DMS53 (cell line): ENCODE data around the gene PLEK2.

Source experiments
- DNase-seq: peaks from one replicate; lab custom pipeline; 2025; lab: John Stamatoyannopoulos, UW

The PLEK2 gene

DNA sequence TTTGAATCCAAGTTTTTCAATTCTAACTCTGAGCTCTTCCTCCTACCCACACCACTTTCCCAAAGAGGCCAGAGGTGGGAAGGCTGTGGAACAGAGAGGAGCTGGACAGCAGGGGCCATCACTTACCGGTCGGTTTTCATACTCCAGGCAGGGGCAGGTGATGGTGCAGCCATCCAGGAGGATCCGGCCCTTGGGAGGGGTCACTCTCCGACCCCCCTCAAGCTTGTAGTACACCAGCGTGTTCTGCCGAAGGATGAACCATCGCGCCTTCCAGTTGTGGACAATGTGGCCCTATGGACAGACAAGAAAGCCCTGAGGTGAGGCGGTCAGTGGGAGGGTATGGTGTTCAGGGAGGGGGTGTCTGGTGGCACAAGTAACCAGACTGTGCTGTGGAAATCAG, 14.4 kb downstream of the PLEK2 start:
- no peak for DNase-seq

DNA sequence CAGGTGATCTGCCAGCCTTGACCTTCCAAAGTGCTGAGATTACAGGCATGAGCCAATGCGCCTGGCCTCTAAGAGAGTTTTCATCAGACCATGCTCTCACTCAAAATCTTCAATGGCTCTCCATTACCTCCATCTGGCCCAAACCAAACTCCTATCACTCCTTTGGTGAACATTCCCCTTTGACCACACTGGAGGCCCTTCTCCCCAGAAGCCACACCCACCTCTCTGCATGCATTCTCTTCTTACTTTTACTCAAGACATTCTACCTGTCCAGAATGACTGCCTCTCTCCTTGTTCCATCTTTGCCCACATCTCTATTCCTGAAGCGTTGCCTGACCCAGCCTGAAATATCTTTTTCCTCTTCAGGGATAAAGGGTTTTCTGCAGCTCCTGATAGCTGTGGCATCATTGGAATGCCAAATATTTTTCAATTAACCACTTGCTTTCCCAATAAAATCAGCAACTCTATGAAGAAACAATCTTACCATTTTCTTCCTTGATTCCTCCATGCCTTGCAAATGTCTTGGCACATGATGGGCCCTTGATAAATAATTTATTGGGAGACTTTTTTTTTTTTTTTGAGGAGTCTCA, 15.5 kb downstream of the PLEK2 start:
- no peak for DNase-seq

DNA sequence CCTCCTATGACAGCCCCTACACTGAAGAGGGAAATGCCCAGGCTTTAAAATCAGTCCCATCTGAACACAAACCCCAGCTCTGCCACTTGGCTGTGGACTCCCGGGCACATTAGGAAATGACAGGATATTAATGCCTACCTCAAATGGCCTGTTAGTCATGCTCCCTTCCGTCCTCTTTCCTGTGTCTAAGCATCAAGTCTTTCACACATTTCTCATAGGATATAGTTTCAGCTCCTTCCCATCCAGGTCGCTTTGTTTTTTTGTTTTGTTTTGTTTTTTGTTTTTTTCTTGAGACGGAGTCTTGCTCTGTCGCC, 16.1 kb downstream of the PLEK2 start:
- no peak for DNase-seq

DNA sequence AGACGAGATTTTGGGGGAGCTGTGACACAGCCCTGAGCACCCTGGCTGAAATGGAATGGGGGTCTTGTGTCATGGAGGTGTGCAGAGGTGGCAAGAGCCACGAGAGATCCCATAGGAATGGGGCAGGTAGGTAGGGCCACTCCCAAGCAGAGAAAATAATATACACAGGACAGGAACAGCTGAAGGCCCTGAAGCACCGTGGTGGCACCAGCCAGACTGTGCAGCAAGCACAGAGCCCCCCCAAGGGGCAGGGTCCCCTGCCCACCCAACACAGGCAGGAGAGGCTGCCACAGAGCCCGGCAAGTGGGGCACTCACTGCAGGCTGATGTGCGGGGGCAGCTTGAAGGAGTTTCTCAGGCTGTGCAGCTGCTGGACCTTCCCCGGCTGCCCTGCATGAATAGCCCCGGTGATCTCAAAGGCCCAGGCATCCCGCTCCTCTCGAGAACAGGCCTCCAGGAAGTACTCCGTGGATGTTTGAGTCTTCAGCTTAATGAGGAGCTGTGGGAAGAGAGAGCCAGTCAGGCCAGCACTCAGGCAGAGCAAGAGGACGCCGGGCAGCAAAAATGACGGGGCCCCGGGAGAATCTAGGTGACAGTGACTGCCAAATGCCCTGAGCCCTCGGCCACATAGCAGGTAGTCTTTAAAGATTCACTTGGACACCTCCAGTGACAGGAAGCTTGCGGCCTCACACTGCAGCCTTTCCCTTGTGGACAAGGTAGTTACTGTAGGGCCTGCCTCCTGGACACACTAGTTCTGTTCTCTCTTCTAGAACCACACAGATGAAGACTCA, 16.7 kb downstream of the PLEK2 start:
- no peak for DNase-seq

DNA sequence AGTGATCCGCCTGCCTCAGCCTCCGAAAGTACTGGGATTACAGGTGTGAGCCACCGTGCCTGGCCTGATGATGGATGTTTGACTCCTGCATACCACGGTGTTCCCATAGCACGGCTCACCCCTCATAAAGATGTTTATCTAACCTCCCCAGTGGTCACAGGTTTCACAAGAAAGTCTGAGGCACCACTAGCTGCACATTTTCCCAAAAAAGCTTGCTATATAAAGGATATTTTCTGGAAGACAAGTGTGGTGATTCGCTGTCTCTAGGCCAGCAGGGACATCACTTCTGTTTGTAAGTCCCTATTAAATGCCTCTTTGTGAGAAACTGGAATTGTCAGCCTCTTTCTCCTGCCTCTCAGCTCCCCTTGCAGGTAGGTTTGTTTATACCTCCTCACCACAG, 18.3 kb downstream of the PLEK2 start:
- DNase-seq: no peak

DNA sequence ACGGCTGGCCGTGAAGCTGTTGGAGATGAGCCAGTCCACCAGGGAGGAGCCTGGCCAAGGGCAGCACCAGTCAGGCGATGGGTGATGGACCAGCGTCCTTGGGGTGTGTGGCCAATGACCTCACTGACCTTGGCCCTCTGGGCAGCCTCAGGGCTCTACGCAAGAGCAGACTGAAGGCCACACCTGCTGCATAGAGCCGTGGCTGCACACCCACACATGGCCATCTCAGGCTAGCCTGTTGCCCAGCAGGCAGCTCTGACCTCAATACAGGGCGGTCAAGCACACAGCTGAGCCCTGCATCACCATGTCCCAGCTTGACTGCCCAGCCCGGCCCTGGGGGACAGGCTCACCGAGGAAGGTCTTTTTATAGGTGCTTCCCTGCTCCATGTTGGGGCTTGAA, 19.2 kb downstream of the PLEK2 start:
- no peak for DNase-seq

DNA sequence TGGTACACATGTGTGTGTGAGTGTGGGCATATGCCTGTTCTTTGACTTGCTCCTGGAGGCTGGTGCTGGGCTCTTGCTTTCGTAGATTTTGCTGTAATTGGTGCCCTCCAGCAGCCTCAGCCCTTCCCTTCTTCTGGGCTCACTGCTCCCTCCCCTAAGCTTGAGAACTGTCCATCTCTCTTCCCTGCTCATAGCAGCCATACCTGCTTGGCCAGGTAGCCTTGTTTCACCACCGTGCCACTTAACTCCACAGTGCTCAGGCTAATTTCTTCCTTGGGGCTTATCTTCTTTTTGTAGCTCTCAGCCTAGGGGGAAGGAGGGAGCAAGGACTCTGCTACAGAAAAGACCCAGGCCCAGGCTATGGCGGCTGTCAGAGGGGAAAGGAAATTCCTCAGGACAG, 19.8 kb downstream of the PLEK2 start:
- DNase-seq: no peak

DNA sequence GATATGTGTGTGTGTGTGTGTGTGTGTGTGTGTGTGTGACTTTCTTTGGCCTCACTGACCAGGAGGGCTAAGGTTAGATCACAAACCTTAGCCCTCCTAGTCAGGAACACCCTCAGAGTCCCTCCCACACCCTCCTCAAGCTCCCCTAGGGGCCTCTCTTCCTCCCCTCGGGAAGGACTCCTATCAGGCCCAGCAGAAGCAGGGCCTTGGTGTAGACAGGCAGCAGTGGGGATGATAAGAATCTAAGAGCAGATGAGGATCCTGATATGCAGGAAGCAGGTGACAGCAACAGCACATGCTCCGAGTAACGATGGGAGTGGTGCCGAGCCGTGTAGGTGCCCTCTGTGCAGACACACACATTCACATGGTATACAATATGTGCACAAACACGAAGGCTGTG, 20.7 kb downstream of the PLEK2 start:
- no peak for DNase-seq

DNA sequence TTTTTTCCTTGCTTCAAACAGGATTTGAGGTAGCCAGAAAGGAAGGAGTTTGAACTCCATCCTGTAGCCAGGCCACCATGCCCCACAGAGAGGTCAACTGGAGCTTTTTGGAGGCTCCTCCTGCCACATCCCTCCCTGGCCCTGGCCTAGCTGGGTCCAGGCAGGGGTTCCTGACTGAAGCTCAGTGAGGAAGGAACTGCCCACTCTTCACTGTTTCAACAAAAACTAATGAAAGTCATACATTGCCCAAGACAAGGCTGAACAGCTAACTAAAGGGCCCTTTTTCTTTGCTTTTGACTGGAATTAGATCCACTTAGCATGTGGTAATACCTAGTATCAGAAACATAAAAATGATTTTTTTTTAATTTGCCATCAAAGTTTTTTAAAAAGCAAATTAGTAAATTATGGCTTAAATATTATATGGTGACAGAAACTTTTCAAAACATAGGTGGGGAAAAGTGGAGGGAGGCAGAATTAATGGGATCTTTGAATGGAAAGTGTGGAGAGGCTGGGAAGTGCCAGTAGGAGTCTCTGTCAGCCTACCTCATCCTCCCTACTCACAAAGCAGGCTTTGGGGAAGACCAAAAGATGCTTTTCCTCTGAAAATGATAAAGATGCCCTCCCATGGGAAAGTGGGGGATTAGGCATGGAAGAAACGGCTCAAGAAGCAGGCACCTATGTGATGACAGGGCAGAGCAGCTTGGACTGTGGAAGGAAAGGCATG, 22.0 kb downstream of the PLEK2 start:
- DNase-seq: no peak

DNA sequence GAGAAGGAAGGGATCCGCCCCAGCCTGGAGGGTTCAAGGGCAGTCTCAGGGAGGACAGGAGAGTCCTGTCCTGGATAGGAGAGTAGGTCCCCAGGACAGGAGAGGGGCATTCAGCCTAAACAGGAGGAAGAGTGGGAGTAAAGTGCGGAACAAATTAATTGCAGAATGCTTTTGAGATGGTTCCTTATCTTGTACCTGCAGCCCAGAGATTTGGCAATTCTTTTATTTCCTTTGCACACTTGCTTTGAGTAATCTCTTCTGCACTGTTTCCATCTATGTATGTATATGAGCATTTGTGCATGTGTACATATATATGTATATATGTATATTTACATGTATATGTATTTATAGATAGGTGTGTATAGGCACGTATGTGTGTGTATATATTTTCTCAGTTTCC, 22.7 kb downstream of the PLEK2 start:
- no peak for DNase-seq

DNA sequence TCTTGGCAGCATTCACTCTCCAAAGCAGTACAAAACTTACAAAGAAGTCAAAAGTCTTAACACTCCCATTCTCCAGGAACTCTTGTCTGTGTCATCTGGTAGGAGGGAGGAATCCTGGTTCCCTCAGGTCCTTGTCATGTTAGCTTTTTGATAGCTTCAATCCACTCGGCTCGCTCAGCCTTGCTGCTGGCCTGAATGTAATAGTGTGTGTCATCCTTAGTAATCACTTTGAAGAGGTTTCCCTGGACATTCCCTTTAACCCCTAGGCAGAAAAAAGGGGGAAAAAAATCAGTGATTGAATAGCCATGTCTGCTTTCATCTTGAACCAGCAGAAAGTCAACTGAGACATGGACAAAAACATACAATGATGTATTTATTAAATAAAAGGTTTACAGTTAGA, 24.8 kb downstream of the PLEK2 start:
- no peak for DNase-seq

DNA sequence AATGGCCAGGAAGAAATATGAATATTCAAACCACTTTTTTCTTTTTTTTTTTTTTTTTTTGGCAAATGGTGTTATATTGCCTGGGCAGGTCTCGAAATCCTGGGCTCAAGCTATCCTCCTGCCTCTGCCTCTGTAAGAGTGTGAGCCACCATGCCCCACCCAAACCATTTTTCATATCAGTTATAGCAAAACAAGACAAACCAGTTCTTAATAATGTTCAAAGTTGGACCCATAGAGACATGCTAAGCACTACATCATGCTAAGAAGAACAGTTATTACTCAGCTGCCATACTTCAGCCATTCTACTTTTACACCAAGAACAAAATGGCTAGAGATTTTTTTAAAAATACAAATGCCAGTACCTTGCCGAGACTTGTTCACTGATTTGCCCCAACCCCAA, 26.3 kb downstream of the PLEK2 start:
- peak; percentile 2 for DNase-seq

DNA sequence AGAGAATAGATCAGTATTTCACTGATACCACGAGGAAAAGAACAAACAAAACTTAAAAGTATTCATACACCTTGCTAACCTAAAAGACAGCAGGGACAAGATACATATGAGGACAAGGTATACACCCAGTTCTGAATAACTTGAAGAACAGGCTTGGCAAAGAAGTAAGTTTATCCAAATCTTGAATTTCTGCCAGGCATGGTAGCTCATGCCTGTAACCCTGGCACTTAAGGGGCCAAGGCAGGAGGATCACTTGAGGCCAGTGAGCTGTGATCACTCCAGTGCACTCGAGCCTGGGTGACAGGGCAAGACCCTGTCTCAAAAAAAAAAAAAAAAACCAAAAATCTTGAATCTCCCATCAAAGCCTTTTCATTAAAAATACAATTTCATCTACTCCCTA, 26.8 kb downstream of the PLEK2 start:
- peak; percentile 11 for DNase-seq

DNA sequence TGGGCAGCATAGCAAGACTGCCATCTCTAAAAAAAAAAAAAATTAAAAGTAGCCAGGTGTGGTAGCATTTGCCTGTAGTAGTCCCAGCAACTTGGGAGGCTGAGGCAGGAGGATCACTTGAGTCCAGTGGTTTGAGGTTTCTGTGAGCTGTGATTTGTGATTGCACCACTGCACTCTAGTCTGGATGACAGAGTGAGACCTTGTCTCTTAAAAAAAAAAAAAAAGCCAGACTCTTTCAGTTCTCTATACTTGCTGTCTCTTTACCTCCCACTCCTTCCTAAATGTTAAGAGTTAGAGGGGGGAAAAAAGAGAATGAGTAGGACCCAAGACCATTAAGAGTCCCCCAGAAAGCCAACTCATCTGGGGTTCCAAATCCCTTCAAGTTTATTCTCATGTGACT, 34.0 kb downstream of the PLEK2 start:
- no peak for DNase-seq

DNA sequence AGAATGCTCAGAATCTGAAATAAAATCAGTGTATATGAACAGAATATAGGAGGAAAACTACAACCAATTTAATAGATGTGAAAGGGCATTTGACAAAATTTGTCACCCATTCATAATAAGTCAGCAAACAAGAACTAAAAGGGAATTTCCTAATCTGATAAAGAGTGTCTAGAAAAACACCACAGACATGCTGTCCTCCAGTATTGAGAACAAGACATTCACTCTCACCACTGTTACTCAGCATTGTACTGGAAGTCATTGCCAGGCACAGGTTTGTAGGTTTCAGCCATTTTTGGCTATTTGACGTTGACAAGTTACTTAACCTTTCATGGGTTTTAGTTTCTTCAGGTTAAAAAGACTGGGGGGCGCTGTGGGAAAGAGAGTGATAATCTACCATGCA, 38.6 kb downstream of the PLEK2 start:
- no peak for DNase-seq

DNA sequence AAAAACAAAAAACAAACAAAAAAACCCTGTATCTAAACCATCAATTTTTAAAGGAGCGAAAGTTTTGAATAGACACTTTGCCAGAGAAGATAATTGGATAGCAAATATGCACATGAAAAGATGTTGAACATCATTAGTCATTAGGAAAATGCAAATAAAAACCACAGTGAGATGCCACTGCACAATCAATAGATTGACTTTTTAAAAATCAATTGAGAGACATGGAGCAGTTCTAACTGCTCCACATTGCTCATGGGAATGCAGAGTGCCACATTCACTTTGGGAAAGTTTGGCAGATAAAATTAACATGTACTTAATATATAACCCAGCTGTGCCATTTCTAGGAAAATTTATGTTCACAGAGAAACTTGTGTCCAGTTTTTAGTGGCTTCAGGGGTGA, 39.1 kb downstream of the PLEK2 start:
- no peak for DNase-seq

DNA sequence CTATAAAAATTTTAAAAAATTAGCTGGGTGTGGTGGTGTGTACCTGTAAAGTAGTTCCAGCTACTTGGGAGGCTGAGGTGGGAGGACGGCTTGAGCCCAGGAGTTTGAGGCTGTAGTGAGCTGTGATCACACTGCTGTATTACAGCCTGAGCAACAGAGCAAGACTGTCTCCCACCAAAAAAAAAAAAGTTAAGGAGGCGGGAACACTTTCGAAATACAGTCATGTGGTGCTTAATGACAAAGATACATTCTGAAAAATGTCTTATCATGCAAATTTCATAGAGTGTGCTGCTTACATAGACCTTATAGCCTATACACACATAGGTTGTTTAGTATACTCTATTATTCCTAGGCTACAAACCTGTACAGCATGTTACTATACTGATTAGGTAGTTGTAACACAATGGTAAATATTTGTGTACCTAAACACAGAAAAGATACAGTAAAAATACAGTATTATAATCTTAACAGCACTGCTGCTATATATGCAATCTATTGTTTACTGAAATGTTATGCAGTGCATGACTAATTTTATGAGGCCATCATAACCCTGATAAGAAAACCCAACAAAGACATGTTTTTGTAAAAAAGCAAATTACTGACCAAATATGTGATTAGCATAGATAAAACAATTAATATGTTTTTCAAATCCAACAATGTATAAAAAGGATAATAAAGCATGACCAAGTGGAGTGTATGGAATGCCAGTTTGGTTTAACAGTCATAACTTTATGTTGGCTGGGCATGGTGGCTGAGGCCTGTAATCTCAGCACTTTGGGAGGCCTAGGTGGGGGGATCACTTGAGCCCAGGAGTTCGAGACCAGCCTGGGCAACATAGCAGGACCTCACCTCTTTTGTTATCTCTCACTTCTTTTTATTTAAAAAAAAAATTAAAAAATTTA, 40.5 kb downstream of the PLEK2 start:
- DNase-seq: no peak

DNA sequence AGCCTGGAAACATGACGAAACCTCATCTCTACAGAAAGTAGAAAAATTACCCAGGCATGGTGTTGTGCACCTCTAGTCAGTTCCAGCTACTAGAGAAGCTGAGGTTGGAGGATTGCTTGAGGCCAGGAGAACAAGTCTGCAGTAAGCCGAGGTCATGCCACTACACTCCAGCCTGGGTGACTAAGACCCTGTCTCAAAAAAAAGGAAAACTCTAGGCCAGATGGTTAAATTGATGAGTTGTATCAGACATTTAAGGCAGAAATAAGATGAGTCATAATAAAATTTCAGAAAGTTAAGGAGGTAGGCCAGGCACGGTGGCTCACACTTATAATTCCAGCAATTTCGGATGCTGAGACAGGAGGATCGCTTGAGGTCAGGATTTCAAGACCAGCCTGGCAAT, 41.1 kb downstream of the PLEK2 start:
- DNase-seq: no peak

DNA sequence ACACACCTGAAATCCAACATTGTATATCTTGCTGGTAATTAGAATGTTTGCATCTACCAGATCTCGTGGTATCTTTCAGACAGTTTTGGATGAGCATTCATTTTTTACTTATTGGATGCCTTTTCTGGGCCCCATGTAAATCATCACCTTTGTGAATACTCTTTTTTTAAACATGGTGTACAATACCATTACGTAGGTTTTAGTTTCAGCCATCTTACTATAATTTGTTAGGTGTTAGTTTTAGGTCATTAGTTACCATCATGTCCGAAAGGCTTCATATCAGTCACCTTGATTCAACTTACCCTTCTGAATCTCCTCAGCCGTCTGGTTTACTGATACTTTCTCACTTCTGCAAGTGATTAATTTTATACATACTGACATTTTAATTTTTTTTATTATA, 46.5 kb downstream of the PLEK2 start:
- no peak for DNase-seq

DNA sequence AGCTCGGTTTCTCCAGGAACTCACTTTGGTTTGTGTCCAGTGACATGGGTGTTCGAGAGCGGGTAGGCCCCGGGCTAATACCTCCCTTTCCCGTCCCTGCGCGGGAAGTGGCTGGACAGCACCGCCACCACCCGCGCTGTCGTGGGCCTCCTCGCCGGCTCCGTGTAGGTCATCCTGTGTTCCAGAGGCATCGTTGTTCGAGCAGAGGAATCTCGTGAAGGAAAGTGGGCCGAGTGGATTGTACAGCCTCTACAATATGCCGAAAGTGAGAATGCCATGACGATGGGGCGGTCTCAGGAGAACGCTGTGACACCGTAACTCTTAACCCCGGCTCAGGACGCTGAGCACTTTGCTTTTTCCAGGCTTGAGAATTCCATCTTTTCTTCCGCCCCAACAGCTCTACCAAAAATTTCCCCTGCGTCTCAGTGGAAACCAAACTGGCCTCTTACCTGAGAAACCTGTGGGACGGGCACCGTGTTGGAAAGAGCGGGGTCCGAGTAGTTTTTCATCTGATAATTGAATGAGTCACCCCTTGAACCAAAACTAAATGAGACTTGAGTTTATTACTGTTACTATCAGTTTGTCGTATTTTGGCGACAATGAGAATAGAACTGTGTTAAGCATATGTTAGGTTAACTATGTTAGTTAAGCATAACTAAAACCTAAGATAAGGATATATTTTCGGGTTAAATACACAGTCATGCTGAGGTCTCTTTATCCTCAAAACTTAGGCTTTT, 51.3 kb downstream of the PLEK2 start:
- no peak for DNase-seq

DNA sequence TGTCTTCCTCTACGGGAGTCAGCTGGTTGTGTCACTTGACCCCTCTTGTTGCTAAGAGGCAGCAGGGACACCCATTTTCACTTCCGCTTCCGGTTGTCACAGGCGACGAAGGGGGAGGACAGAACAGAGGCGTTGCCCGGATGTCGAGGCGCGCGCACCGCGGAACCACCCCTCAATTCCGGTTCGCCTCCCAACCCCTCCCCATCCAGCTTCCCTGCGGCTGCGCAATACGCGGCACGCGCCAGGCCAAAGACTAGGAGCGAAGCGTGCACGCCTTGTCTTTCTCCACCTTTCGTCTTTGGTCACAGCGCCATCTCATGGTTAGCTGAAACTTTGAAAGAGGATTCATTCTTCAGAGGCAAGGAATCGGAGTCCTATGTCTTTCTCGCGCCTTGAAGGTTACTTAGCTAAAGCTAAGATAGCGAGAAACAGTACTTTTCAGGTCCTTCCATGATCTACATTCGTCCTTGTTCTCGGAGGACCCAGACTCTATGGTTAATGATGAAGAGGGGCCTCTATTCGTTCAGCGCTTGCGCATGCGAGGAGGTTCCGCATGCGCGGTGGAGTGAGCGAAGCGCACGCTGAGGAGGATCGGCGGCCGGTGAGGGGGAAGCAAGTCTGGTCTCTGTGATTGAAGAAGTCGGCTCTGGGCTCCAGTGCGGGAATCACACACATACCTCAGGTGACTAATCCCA, 52.0 kb downstream of the PLEK2 start, which contains the start of the genes ATP6V1D and EIF2S1:
TSS of gene ATP6V1D (minus strand) at position 30 of the 695 bp plus-strand sequence. CDS start 106 bp downstream, outside the sequence.
TSS of gene EIF2S1 (plus strand) at position 554 of the 695 bp plus-strand sequence. CDS start 4,440 bp downstream, outside the sequence.
- peak; percentile 95 for DNase-seq
